ENCODE results near the gene TAF9.
"Not testable (repeated sequence)": the region's sequence is repeated elsewhere in the genome, so short reads cannot be mapped to it uniquely, and the experiment has no call there.

Gene TAF9

DNA sequence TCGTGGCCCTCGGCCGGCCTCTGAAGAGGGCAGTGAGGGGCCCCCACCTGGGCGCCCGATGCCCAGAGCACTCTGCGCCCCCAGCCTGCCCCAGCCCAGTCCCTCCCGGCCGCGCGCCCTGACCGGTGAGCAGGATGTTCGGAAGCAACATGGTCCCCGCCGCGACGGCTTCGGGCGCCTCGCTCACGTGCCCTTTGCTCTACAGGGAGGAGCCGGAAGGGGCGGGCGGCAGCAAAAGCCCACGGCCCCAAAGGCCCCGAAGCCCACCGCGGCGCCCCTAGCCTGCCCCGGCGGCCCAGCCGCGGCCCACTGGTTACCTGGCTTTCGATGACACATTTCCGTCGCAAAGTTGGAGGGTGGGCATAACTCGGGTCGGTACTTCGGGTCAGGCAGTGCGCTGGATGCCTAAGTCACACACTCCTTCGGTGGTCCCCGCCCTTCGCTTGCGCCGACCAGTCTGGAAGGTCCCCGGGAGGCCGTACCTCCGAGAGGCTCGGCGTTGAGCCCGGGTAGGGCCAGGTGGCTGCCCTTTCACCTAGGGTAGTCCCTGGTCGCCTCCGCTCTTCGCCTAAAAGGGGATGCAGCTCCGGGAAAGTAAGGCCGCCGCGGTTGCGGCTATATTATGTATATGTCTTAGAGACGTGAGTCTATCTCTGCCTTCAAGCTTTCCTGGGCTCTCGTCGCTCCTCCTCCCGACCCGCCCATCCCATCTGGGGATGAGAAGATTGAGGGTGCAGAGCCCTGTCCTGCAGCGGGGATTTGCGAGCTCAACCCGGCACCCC, at the start of gene TAF9, which contains the start of the genes AK6 and RAD17:
Gene TAF9 (minus strand): TSS at position 181 of the 782 bp plus-strand sequence. CDS start 3,783 bp downstream, outside the sequence.
Gene AK6 (minus strand): TSS at position 181 of the 782 bp plus-strand sequence. CDS start 30 bp downstream, at position 151.
Gene RAD17 (plus strand): TSS at position 479 of the 782 bp plus-strand sequence. CDS start 2,391 bp downstream, outside the sequence.
- in situ Hi-C loops (cut with MboI; ENCODE audit: low sequenced_read_pairs), result no loop called here

DNA sequence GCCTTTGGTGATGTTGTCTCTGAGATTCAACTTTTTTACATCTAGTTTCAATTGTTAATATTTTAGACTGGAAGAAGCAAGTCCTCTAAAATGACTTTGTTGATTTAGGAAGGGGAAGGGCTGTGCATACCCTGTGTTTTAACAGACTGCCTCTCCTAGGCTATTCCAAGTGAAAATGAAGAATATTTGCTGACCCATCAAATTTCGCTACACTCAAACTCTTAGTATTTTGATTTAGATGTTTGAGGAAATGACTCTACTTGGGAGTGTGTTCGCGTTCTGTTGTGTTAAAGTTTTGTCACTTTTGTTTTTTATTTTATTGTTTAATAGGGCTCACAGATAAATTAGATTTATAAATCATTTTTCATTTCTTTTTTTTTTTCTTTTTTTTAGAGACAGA, 49.2 kb upstream of the TAF9 start:
- in situ Hi-C loops (cut with MboI; ENCODE audit: low sequenced_read_pairs), result no loop called here

DNA sequence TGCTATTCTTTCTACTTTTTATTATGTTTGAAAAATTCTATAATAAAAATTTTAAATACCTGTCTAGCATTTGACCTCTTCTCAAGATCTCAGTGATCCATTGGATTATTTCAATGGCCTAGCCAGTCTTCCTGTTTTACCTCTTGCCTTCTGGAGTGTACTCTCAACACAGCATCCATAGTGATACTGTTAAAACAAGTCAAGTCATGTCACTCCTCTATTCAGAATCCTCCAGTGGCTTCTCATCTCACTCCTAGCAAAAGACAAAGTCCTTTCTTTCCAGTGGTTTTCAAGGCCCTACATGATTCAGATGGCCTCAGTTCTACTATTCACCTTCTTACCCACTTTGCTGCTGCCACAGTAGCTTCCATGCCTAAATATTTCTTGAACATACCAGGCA, 47.4 kb upstream of the TAF9 start:
- in situ Hi-C loops (cut with MboI; ENCODE audit: low sequenced_read_pairs), result no loop called here

GRCh38 chr5:69416180-69416579, 46.9 kb upstream of the TAF9 start:
- in situ Hi-C loops (cut with MboI; ENCODE audit: low sequenced_read_pairs), result no loop called here

DNA sequence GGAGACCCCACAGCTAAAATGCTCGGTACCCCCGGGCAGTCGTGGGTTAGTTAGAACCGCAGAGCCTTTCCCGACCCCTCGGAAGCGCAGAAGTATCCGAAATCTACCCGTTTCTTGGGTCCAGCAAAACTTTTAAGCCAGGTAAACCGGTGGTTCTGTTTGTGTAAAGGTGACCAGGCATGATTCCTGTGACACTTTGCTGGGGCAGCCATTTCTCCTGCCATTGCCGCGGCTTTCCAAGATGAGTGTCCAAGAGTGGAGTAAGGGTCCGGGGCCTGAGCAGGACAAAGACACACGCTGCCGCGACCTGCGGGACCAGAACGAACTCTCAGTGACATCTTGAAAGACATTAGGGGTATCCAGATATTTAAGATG, 46.3 kb upstream of the TAF9 start:
- in situ Hi-C loops (cut with MboI; ENCODE audit: low sequenced_read_pairs), result no loop called here

GRCh38 chr5:69414885-69415583, 45.7 kb upstream of the TAF9 start, which contains the start of gene MARVELD2:
MARVELD2 (plus strand) TSS chr5:69415116; CDS start chr5:69419386, 4,270 bp downstream.
- in situ Hi-C loops (cut with MboI; ENCODE audit: low sequenced_read_pairs), result no loop called here

GRCh38 chr5:69404659-69405330, 35.5 kb upstream of the TAF9 start:
- in situ Hi-C loops (cut with MboI; ENCODE audit: low sequenced_read_pairs), result no loop called here

DNA sequence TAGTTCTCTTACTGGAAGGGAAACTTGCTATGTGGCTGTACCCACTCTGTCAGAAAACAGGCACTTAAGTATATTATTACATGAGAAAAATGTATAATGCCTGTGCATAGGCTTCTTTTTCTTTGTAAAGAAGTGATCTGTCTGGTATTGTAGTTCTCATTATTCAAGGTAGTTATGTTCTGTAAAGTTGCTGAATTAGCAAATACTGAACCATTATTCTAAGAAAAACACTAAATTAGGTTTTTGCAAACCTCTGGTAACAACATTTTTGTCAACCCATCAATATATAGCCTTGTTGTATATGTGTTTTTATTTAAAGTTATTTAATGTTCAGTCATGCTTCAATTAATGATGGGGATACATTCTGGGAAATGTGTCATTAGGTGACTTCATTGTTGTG, 9.1 kb upstream of the TAF9 start:
- in situ Hi-C loops (cut with MboI; ENCODE audit: low sequenced_read_pairs), result no loop called here

DNA sequence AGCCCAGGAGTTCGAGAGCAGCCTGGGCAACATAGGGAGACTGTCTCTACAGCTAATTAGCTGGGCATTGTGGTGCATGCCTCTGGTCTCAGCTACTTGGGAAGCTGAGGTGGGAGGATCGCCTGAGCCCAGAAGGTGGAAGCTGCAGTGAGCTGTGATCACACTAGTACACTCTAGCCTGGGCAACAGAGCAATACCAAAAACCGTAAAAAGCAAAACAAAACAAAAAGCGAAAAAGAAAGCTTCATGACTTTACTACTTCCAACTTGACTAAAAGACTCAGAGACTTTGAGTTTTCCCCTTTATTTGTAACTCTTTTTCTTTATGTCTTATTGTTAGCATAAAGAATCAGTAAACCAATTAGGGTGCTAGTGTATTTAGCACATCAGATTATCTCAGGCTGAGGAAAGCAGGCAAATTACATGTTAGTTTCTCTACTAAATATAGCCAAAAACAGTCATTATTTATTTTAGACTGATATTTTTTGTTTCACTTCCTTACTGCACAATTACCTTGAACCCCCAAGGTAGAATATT, 5.7 kb upstream of the TAF9 start:
- in situ Hi-C loops (cut with MboI; ENCODE audit: low sequenced_read_pairs), result no loop called here

DNA sequence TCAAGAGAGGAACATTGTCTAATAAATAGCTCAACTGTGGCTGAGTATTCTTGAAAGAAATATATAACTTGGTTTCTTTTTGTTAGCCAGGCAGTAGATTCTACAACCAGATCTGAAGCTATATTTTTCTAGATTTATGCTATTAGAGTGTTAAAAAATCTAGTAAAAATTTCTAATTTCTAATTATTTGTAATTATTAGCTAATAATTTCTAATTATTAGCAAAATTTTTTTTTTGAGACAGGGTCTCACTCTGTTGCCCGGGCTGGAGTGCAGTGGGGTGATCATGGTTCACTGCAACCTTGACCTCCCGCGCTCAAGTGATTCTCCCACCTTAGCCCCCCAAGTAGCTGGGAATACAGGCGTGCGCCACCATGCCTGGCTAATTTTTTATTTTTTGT, 3.1 kb upstream of the TAF9 start:
- in situ Hi-C loops (cut with MboI; ENCODE audit: low sequenced_read_pairs), result no loop called here

GRCh38 chr5:69370335-69370734, 1.0 kb upstream of the TAF9 start:
- in situ Hi-C loops (cut with MboI; ENCODE audit: low sequenced_read_pairs), result not testable (repeated sequence)

DNA sequence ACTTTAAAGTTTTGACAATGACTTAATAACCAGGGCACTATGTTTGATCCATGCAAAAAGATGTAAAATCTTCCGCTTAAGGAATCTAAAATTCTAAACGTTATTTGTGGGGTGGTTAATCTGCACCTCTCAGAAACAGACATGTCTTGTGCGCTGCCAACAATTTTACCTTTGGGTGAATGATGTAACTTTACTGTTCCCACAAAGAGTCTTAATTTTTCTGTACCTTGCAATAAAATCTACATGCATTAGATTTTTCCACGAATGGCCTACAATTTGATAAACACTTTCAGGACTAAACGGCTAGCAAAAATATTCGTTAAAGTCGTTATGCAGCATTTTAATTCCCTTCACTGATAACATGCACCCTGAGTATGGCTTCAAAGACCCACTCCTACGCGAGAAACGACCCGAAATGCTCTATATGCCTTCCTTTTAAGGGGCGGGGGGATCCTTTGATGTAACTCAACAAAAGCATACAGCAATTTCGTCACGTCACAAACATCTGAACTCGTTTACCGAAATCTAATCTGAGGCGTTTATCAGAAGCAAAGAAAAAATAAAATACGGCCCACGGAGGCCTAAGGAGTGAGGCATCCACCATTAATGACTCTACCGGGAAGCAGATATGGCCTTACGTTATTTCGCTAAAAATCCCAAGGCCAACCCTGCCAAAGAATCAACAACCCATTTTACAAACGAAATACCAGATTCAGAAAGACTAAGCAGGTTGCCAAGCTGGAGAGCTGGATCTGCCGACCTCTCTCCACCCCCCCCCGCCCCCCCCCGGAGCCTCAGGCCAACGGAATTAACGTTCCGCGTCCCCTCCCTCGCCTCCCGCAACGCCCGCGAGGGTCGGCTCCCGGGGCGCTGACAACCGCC, 621 bp downstream of the TAF9 start:
- in situ Hi-C loops (cut with MboI; ENCODE audit: low sequenced_read_pairs), result no loop called here

- in situ Hi-C loops (cut with MboI; ENCODE audit: low sequenced_read_pairs), result no loop called here
Measured at GRCh38 chr5:69367697-69368279, 1.5 kb downstream of the TAF9 start.

DNA sequence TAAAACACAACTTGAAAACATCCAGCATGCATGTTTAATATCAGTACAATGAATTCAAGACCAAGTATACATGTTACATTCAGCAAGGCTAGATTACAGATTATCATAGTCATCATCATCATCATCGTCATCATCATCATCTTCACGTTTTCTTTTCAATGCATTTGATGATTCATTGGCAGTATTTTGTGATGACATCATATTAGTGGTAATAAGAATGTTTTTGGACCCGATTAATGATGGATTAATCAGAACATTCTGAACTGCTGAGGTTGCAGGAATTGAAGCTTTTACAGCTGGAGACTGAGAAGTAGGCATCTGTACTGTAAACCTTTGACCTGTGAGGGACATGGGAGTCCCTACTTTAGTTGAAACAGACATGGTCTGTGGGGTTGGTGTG, 4.5 kb downstream of the TAF9 start:
- in situ Hi-C loops (cut with MboI; ENCODE audit: low sequenced_read_pairs), result no loop called here

DNA sequence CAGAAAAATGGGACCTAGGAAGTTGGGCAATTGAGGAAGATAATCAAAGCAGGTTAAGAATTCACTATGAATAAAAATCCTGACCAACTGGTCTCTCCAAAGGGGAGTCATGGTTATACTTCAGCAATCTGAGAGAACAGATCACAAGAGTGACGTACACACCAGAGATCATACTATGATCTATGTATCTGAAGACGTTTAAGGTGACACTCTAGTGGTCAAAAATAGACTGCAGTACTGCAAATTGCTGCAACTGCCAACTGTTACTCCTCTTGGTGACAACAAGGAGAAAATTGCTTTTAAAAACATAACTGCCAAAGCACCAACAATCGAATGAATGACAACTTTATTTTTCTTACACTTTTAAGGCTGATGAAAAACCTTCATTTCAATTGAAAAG, 4.9 kb downstream of the TAF9 start:
- in situ Hi-C loops (cut with MboI; ENCODE audit: low sequenced_read_pairs), result no loop called here

GRCh38 chr5:69360442-69360841, 8.9 kb downstream of the TAF9 start:
- in situ Hi-C loops (cut with MboI; ENCODE audit: low sequenced_read_pairs), result no loop called here

DNA sequence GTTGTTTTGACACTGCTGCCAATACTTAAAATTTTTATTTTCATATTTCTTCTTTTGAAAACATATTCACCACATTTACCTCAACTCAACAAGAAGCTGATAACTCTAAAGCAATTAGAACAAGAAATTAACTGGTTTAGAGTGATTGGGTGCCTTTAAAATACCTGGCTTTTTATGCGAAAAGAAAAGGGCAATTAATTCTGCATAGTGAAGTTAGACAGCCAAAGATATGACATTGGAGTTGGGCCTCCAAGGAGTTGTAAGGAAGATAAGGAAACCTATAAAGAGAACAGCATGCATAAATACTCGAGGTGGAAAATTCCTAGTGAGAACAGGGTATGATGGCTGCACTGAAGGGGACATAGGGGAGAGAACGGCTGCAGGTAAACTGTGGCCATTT, 9.6 kb downstream of the TAF9 start:
- in situ Hi-C loops (cut with MboI; ENCODE audit: low sequenced_read_pairs), result no loop called here

DNA sequence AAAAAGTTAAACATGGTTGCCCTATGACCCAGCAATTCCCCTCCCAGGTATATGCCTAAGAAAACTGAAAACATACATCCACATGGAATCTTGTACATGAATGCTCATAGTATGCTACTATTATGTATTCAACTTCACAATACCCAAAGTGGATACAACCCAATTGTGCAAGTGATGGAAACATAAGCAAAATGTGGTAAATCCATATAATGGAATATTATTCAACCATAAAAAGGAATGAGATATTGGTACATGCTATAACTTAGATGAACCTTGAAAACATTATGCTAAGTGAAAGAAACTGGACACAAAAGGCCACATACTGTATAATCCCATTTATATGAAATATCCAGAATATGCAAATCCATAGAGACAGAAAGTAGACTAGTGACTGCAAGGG, 18.7 kb downstream of the TAF9 start:
- in situ Hi-C loops (cut with MboI; ENCODE audit: low sequenced_read_pairs), result no loop called here

DNA sequence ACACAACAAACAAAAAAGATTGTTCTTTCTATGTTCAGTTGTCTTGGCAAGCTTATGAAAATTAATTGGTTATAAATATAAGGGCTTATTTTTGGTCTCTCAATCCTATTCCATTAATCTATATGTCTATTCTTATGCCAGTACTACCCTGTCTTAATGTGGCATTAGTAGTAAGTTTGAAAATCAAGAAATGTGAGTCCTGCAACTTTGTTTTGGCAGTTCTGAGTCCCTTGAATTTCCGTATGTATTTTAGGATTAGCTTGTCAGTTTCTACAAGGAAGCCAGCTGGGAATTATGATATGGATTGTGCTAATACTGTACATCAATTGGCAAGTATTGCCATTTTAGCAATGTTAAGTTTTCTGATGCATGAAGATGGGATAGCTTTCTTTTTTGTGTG, 26.2 kb downstream of the TAF9 start:
- in situ Hi-C loops (cut with MboI; ENCODE audit: low sequenced_read_pairs), result no loop called here
